ENCODE measurements around the gene PLEKHA6.
"Not testable (repeated sequence)": the region's sequence is repeated elsewhere in the genome, so short reads cannot be mapped to it uniquely, and the experiment has no call there.

- not testable (repeated sequence) for TF ChIP-seq CTCF (IDR thresholded peaks at IDR 0.05); EZH2 (IDR thresholded peaks at IDR 0.05; ENCODE audit: borderline replicate concordance, insufficient read depth, low read depth, low read length, poor library complexity, severe bottlenecking)
Observed at GRCh38 chr1:204238520-204238919, 121.2 kb downstream of the PLEKHA6 start.
